WTC11 (cell line): Measurements from ENCODE around the gene KEL. TPM values are rescaled to one million over a fixed set of nuclear protein-coding genes. Genes with fewer than 3 reads are reported as not detected.

Experiments
- ATAC-seq: fragments of 200-7000 bp; cut with Tn5 transposase; 2 replicates; pipeline ENCODE4 v1.10.0; 2021; ENCODE audit warnings: mild to moderate bottlenecking, moderate library complexity
- CTCF ChIA-PET: fragments of 300-600 bp; sonication (Branson Sonifier 250); formaldehyde crosslinking; loops from one replicate; lab custom pipeline; 2021; ENCODE audit warnings: antibody characterized with exemption; lab: Charles Lee
- POLR2A ChIA-PET: fragments of 350-600 bp; sonication (Branson Sonifier 250); formaldehyde crosslinking; loops from one replicate; lab custom pipeline; 2021; ENCODE audit warnings: antibody characterized with exemption; lab: Charles Lee
- DNase-seq: peaks from one replicate; pipeline ENCODE4 v3.0.0; 2021; ENCODE audit warnings: low spot score
- H3K27ac Mint-ChIP-seq: 2 replicates; pipeline ENCODE4 v1.8.0; 2021; ENCODE audit warnings: mixed read lengths
- H3K27me3 Mint-ChIP-seq: 2 replicates; pipeline ENCODE4 v1.8.0; 2021; ENCODE audit warnings: low read depth, mild to moderate bottlenecking, moderate library complexity, mixed read lengths
- H3K36me3 Mint-ChIP-seq: 2 replicates; pipeline ENCODE4 v1.8.0; 2021; ENCODE audit warnings: mixed read lengths
- H3K4me1 Mint-ChIP-seq: 2 replicates; pipeline ENCODE4 v1.8.0; 2022; ENCODE audit warnings: mixed read lengths
- H3K4me3 Mint-ChIP-seq: 2 replicates; pipeline ENCODE4 v1.8.0; 2021; ENCODE audit warnings: mild to moderate bottlenecking, moderate library complexity, mixed read lengths
- H3K9me3 Mint-ChIP-seq: 2 replicates; pipeline ENCODE4 v1.8.0; 2021; ENCODE audit warnings: mixed read lengths
- CREB1 ChIP-seq: sonication (generic); formaldehyde crosslinking; IDR thresholded peaks from 2 replicates; pipeline ENCODE4 v1.8.0; 2023; ENCODE audit warnings: mild to moderate bottlenecking, missing genetic modification reagents
- E2F1 ChIP-seq: sonication (generic); formaldehyde crosslinking; IDR thresholded peaks from 2 replicates; pipeline ENCODE4 v1.8.0; 2022; ENCODE audit warnings: mild to moderate bottlenecking, missing genetic modification reagents
- ELF4 ChIP-seq: sonication (generic); formaldehyde crosslinking; IDR thresholded peaks from 2 replicates; pipeline ENCODE4 v1.8.1; 2022; ENCODE audit warnings: low read depth, mild to moderate bottlenecking, moderate library complexity, missing genetic modification reagents
- EMX1 ChIP-seq: fragments of 250-450 bp; sonication (Bioruptor Pico); IDR thresholded peaks from 2 replicates; pipeline ENCODE4 v1.8.0; 2021; ENCODE audit warnings: mild to moderate bottlenecking
- FOXP4 ChIP-seq: sonication (generic); formaldehyde crosslinking; IDR thresholded peaks from 2 replicates; pipeline ENCODE4 v1.8.0; 2022; ENCODE audit warnings: mild to moderate bottlenecking, missing genetic modification reagents
- HMGA2 ChIP-seq: fragments of 250-450 bp; sonication (Bioruptor Pico); IDR thresholded peaks from 2 replicates; pipeline ENCODE4 v1.4.0; 2021; ENCODE audit warnings: mild to moderate bottlenecking, moderate library complexity
- HMGXB4 ChIP-seq: sonication (generic); formaldehyde crosslinking; IDR thresholded peaks from 2 replicates; pipeline ENCODE4 v1.8.1; 2023; ENCODE audit warnings: mild to moderate bottlenecking, moderate library complexity, missing genetic modification reagents
- IRF1 ChIP-seq: sonication (generic); formaldehyde crosslinking; IDR thresholded peaks from 2 replicates; pipeline ENCODE4 v1.8.0; 2023; ENCODE audit warnings: missing genetic modification reagents
- JAZF1 ChIP-seq: fragments of 250-450 bp; sonication (Bioruptor Pico); IDR thresholded peaks from 2 replicates; pipeline ENCODE4 v1.9.0; 2021; ENCODE audit warnings: moderate library complexity, mild to moderate bottlenecking, inconsistent platforms
- KAT7 ChIP-seq: sonication (generic); formaldehyde crosslinking; IDR thresholded peaks from 2 replicates; pipeline ENCODE4 v1.8.1; 2023; ENCODE audit warnings: missing genetic modification reagents, mild to moderate bottlenecking, borderline replicate concordance
- NR2C2 ChIP-seq: sonication (generic); formaldehyde crosslinking; IDR thresholded peaks from 2 replicates; pipeline ENCODE4 v1.8.0; 2022; ENCODE audit warnings: mild to moderate bottlenecking, missing genetic modification reagents
- PRDM15 ChIP-seq: sonication (generic); formaldehyde crosslinking; IDR thresholded peaks from 2 replicates; pipeline ENCODE4 v1.8.0; 2022; ENCODE audit warnings: missing genetic modification reagents
- SMAD4 ChIP-seq: sonication (generic); formaldehyde crosslinking; IDR thresholded peaks from 2 replicates; pipeline ENCODE4 v1.8.0; 2022; ENCODE audit warnings: mild to moderate bottlenecking, missing genetic modification reagents
- STAT6 ChIP-seq: sonication (generic); formaldehyde crosslinking; conservative IDR thresholded peaks from 2 replicates; pipeline ENCODE4 v1.8.1; 2023; ENCODE audit warnings: mild to moderate bottlenecking, low read depth, missing genetic modification reagents, moderate library complexity
- TEAD4 ChIP-seq: sonication (generic); formaldehyde crosslinking; IDR thresholded peaks from 2 replicates; pipeline ENCODE4 v1.8.0; 2022; ENCODE audit warnings: mild to moderate bottlenecking, missing genetic modification reagents
- ZBTB21 ChIP-seq: sonication (generic); formaldehyde crosslinking; IDR thresholded peaks from 2 replicates; pipeline ENCODE4 v1.8.1; 2023; ENCODE audit warnings: mild to moderate bottlenecking, missing genetic modification reagents, borderline replicate concordance
- ZNF416 ChIP-seq: fragments of 250-450 bp; sonication (Bioruptor Pico); IDR thresholded peaks from 2 replicates; pipeline ENCODE4 v1.9.0; 2021; ENCODE audit warnings: mild to moderate bottlenecking, inconsistent platforms
- total RNA-seq: library from RNA; stranded (reverse); gene quantifications from 3 replicates; pipeline ENCODE4 v1.2.3, GENCODE V29; 2021

Gene KEL
- total RNA-seq, 1 experiment from 2014 or later = 0.87 TPM

GRCh38 chr7:142961595-142961972 lies 579 bp downstream of the KEL start:
- H3K27me3 Mint-ChIP-seq = peaks cover 3% of the 10 kb centered on the region; the same call in 1 of the 2 replicates
- no peak overlapping the region for H3K27ac Mint-ChIP-seq
- H3K4me1 Mint-ChIP-seq = peaks cover 52% of the 10 kb centered on the region
- CTCF ChIA-PET = interaction anchor here (0.7 to 2.3 kb wide), 15 partner anchors 9 to 763 kb away, joined by 3 to 20 read pairs (median 4); partner anchors contain the start of gene TRPV6
- peak; percentile 10; the same call in 1 of the 2 replicates for ATAC-seq
- peaks cover 8% of the 10 kb centered on the region for H3K9me3 Mint-ChIP-seq
- no peak overlapping the region for H3K4me3 Mint-ChIP-seq
- TF ChIP-seq EMX1 (CRISPR knock-in tag) (no peak), KAT7 (no peak), JAZF1 (no peak), PRDM15 (no peak), E2F1 (CRISPR knock-in tag) (no peak), HMGA2 (no peak), ELF4 (no peak), FOXP4 (CRISPR knock-in tag) (no peak), ZNF416 (no peak), ZBTB21 (CRISPR knock-in tag) (no peak), TEAD4 (CRISPR knock-in tag) (no peak), STAT6 (no peak), NR2C2 (CRISPR knock-in tag) (no peak), IRF1 (CRISPR knock-in tag) (no peak), CREB1 (CRISPR knock-in tag) (no peak), SMAD4 (no peak), HMGXB4 (CRISPR knock-in tag) (no peak)
- TF ChIP-seq, all 79 proteins: peak for 0
- peaks cover 2% of the 10 kb centered on the region; the same call in 1 of the 2 replicates for H3K36me3 Mint-ChIP-seq
- POLR2A ChIA-PET = no interaction called here
- DNase-seq = no peak
